Gastroesophageal sphincter (tissue), 3 donors: ENCODE results near the gene LEMD1.

Source experiments
- POLR2A ChIP-seq, 2 donors: fragments of 450-650 bp; IDR thresholded peaks; one replicate each; pipeline ENCODE4 v1.6.1; 2017; ENCODE audit warnings: antibody characterized with exemption in 2 of 2, mild to moderate bottlenecking in 2 of 2, moderate library complexity in 1 of 2
- TF ChIP-seq, protein P1 (sequence below), 4 experiments: fragments of 200-600 bp in 2 of 4; fragments of 450-650 bp in 2 of 4; sonication (generic) in 1 of 4; IDR thresholded peaks; one replicate each; pipeline ENCODE4 v1.5.1; 2017 to 2019; ENCODE audit warnings: antibody characterized with exemption in 4 of 4, mild to moderate bottlenecking in 2 of 4, moderate library complexity in 2 of 4

DNA sequence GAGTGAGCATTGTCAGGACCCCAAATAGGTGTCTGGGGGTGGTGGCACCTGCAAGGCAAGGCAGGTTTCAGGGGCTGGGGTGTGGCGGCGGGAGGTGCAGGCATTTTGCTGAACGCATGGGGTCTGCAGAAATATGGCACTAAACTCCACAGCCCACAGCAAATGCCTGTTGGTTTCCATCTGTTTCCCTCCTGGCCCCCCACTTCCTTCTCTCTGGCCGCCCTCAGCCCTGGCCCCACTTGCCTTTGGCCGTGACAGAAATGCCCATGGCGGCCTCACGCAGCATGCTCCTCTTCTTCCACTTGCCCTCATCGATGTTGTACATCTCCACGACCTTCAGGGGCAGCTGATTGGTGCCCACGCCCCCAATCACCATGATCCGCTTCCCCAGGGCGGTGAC lies 78.9 kb downstream of the LEMD1 start:
- TF ChIP-seq POLR2A (IDR thresholded peaks at IDR 0.05) = no peak
- TF ChIP-seq, protein P1, sequence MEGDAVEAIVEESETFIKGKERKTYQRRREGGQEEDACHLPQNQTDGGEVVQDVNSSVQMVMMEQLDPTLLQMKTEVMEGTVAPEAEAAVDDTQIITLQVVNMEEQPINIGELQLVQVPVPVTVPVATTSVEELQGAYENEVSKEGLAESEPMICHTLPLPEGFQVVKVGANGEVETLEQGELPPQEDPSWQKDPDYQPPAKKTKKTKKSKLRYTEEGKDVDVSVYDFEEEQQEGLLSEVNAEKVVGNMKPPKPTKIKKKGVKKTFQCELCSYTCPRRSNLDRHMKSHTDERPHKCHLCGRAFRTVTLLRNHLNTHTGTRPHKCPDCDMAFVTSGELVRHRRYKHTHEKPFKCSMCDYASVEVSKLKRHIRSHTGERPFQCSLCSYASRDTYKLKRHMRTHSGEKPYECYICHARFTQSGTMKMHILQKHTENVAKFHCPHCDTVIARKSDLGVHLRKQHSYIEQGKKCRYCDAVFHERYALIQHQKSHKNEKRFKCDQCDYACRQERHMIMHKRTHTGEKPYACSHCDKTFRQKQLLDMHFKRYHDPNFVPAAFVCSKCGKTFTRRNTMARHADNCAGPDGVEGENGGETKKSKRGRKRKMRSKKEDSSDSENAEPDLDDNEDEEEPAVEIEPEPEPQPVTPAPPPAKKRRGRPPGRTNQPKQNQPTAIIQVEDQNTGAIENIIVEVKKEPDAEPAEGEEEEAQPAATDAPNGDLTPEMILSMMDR (IDR thresholded peaks at IDR 0.05) = no peak
